Sigmoid colon (tissue), 4 donors: ENCODE measurements around the gene RNF212B.

Source experiments
- EP300 ChIP-seq, 4 donors: sonication (generic); formaldehyde crosslinking; IDR thresholded peaks; one replicate each; pipeline ENCODE4 v1.6.1; 2017; ENCODE audit warnings: antibody characterized with exemption in 4 of 4
- POLR2A ChIP-seq, 2 donors: fragments of 450-650 bp; IDR thresholded peaks; one replicate each; pipeline ENCODE4 v1.6.1; 2016; ENCODE audit warnings: antibody characterized with exemption in 2 of 2, mild to moderate bottlenecking in 2 of 2, moderate library complexity in 2 of 2
- POLR2AphosphoS5 ChIP-seq, 4 donors: sonication (generic); formaldehyde crosslinking; IDR thresholded peaks; one replicate each; pipeline ENCODE4 v1.6.1; 2017; ENCODE audit warnings: antibody characterized with exemption in 4 of 4

GRCh38 chr14:23227566-23227965, 10.2 kb upstream of the RNF212B start:
- TF ChIP-seq EP300 (IDR thresholded peaks at IDR 0.05) (no peak), POLR2AphosphoS5 (IDR thresholded peaks at IDR 0.05) (no peak), POLR2A (IDR thresholded peaks at IDR 0.05) (no peak)
